C4-2B (cell line): ENCODE measurements around the gene MAP2K3.
"Not testable (repeated sequence)": the region's sequence is repeated elsewhere in the genome, so short reads cannot be mapped to it uniquely, and the experiment has no call there.

Source experiments
- CTCF ChIP-seq: fragments of 450-650 bp; conservative IDR thresholded peaks from 2 replicates; pipeline ENCODE4 v1.5.1; 2017; ENCODE audit warnings: mild to moderate bottlenecking
- ZFX ChIP-seq: fragments of 450-650 bp; IDR thresholded peaks from 2 replicates; pipeline ENCODE4 v1.6.1; 2017

GRCh38 chr17:21307273-21307625, 22.7 kb downstream of the MAP2K3 start:
- not testable (repeated sequence) for TF ChIP-seq CTCF, ZFX
